Right renal cortex interstitium (tissue), 3 donors: ENCODE data around the gene ZNF182. TPM values are rescaled to one million over a fixed set of nuclear protein-coding genes. Genes with fewer than 3 reads are reported as not detected.
"Not testable (repeated sequence)": the region's sequence is repeated elsewhere in the genome, so short reads cannot be mapped to it uniquely, and the experiment has no call there.

Experiments used
- DNase-seq, 3 donors: peaks; one replicate each; pipeline ENCODE4 v3.0.0-alpha.2; 2013; ENCODE audit warnings: low read depth in 3 of 3, low spot score in 2 of 3
- polyA plus RNA-seq, 3 donors: library from polyadenylated mRNA; unstranded; fragments of 120-200 nt; gene quantifications; one replicate each; pipeline ENCODE4 v1.2.1, GENCODE V29; 2013; ENCODE audit not compliant: insufficient read length in 3 of 3

The ZNF182 gene
- polyA plus RNA-seq, 3 donors = 10.8 to 11.7 (median 10.9) TPM

- DNase-seq = no peak
Measured at GRCh38 chrX:48002929-48003328, 860 bp downstream of the ZNF182 start.

GRCh38 chrX:48002319-48002718, 1.5 kb downstream of the ZNF182 start:
- no peak for DNase-seq

GRCh38 chrX:48001260-48001659, 2.5 kb downstream of the ZNF182 start:
- DNase-seq = no peak

GRCh38 chrX:47992669-47993068, 11.1 kb downstream of the ZNF182 start:
- DNase-seq = no peak

GRCh38 chrX:47992095-47992380, 11.8 kb downstream of the ZNF182 start:
- DNase-seq = no peak

GRCh38 chrX:47991263-47992094, 12.3 kb downstream of the ZNF182 start:
- DNase-seq = no peak

- DNase-seq = no peak
Measured at GRCh38 chrX:47976254-47977151, 27.3 kb downstream of the ZNF182 start.

- DNase-seq = no peak
Measured at GRCh38 chrX:47973235-47973634, 30.6 kb downstream of the ZNF182 start.

- not testable (repeated sequence) for DNase-seq
Measured at GRCh38 chrX:47965526-47965925, 38.3 kb downstream of the ZNF182 start.

GRCh38 chrX:47961830-47962229, 42.0 kb downstream of the ZNF182 start:
- DNase-seq = not testable (repeated sequence)

- DNase-seq = no peak
Measured at GRCh38 chrX:47960406-47960805, 43.4 kb downstream of the ZNF182 start.

GRCh38 chrX:47958761-47959342, 44.9 kb downstream of the ZNF182 start:
- no peak for DNase-seq

- not testable (repeated sequence) for DNase-seq
Measured at GRCh38 chrX:47958206-47958605, 45.6 kb downstream of the ZNF182 start.

GRCh38 chrX:47956016-47956415, 47.8 kb downstream of the ZNF182 start:
- no peak for DNase-seq

GRCh38 chrX:47955295-47955694, 48.5 kb downstream of the ZNF182 start:
- DNase-seq = not testable (repeated sequence)

GRCh38 chrX:47941423-47941822, 62.4 kb downstream of the ZNF182 start:
- DNase-seq = no peak

GRCh38 chrX:47940448-47940847, 63.3 kb downstream of the ZNF182 start:
- DNase-seq = no peak

- no peak for DNase-seq
Measured at GRCh38 chrX:47936940-47937317, 66.9 kb downstream of the ZNF182 start.

- no peak for DNase-seq
Measured at GRCh38 chrX:47936224-47936939, 67.4 kb downstream of the ZNF182 start.

GRCh38 chrX:47933946-47934345, 69.8 kb downstream of the ZNF182 start:
- DNase-seq = no peak

- not testable (repeated sequence) for DNase-seq
Measured at GRCh38 chrX:47931970-47932369, 71.8 kb downstream of the ZNF182 start.
